ENCODE results near the gene NR2E3. TPM values are rescaled to one million over a fixed set of nuclear protein-coding genes. Genes with fewer than 3 reads are reported as not detected.
"Not testable (repeated sequence)": the region's sequence is repeated elsewhere in the genome, so short reads cannot be mapped to it uniquely, and the experiment has no call there.

The NR2E3 gene
- total RNA-seq, 1 donor from 2014 or later = not detected

DNA sequence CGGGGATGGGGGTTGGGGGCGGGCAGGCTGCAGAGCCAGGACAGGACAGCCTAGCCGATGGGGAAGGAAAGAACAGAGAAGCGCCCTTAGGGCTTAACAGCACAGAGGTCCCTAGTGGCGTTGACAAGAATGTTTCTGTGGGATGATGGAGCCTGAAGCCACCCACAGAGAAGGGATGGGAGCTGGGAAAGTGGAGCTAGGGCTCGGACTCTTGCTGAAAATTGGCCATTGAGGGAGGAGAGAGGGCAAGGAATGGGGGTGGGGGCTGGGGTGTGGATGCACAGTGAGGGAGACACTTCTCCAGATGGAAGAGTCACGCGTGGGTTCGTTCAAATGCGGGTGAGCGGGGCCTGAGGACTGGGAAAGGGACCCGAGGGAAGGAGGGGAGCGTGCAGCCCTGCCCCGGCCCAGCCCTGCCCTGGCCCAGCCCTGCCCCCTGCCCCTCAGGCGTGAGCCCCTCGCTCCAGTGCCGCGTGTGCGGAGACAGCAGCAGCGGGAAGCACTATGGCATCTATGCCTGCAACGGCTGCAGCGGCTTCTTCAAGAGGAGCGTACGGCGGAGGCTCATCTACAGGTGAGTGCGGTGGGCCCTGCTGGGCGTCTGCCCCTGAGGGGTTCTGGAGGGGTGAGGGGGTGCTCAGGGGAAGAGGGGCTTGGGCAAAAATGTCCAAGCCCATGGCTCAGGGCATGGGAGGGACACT lies 832 bp downstream of the NR2E3 start:
- intact Hi-C loops (cut with DNase I) = no loop called here
- DNase-seq (ENCODE audit: low spot score) = no peak

DNA sequence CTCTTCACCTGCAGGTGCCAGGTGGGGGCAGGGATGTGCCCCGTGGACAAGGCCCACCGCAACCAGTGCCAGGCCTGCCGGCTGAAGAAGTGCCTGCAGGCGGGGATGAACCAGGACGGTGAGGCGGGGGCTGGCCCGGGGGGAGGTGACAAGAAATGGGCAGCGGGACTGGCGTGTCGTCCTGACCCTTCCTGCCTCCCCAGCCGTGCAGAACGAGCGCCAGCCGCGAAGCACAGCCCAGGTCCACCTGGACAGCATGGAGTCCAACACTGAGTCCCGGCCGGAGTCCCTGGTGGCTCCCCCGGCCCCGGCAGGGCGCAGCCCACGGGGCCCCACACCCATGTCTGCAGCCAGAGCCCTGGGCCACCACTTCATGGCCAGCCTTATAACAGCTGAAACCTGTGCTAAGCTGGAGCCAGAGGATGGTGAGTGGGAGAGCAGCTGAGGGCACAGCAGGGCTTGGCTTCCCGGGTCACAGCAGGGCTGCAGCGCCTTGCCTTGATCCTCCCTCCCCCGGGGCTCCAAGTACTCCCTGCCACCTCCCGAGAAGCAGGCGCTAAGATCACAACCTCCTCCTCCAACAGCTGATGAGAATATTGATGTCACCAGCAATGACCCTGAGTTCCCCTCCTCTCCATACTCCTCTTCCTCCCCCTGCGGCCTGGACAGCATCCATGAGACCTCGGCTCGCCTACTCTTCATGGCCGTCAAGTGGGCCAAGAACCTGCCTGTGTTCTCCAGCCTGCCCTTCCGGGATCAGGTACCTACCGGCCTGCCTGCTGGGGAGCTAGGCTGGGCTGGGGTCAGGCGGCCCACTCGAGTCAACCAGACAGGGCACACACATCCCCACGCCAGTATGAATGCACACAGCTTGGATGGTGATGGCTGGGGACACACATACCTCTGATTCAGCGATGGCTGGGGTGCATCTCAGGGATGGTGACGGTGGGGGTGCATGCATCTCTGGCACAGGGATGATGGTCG lies 1.7 kb downstream of the NR2E3 start:
- DNase-seq (ENCODE audit: low spot score) = no peak
- intact Hi-C loops (cut with DNase I) = no loop called here

GRCh38 chr15:71812966-71813722 lies 2.8 kb downstream of the NR2E3 start:
- intact Hi-C loops (cut with DNase I) = no loop called here
- no peak for DNase-seq (ENCODE audit: low spot score)

DNA sequence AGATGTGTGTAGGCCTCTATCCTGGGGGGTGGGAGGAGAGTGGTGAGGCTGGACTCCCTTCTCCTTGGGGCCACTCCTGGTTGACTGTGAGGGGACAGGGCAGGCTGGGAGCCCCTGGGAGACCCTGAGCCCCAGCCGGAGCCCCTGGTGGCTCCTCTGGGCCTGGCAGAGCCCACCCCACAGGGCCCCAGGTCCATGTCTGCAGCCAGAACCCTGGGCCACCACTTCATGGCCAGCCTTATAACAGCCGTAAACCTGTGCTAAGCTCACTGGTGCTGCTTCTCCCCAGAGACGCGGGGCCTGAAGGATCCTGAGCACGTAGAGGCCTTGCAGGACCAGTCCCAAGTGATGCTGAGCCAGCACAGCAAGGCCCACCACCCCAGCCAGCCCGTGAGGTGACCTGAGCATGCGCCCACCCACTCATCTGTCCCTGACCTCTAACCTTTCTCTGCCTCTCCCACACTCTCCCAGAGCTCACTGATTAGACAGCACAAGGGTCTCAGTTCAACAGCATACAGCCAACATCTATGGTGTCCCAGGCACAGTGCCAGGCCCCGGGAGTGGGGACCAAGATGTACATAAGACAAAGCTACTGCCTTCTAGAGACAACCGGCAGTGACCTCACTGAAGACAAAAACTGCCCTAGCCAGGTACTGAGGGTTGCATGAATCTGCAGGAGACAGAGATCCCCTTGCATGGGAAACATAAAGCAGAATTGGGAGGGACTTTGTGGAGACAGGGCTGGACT lies 3.5 kb downstream of the NR2E3 start:
- intact Hi-C loops (cut with DNase I) = no loop called here
- DNase-seq (ENCODE audit: low spot score) = no peak

- intact Hi-C loops (cut with DNase I) = no loop called here
- DNase-seq (ENCODE audit: low spot score) = no peak
These were observed 4.9 kb downstream of the NR2E3 start for GRCh38 chr15:71815301-71815700.

GRCh38 chr15:71817351-71817750 lies 7.0 kb downstream of the NR2E3 start:
- intact Hi-C loops (cut with DNase I) = no loop called here
- DNase-seq (ENCODE audit: low spot score) = no peak

DNA sequence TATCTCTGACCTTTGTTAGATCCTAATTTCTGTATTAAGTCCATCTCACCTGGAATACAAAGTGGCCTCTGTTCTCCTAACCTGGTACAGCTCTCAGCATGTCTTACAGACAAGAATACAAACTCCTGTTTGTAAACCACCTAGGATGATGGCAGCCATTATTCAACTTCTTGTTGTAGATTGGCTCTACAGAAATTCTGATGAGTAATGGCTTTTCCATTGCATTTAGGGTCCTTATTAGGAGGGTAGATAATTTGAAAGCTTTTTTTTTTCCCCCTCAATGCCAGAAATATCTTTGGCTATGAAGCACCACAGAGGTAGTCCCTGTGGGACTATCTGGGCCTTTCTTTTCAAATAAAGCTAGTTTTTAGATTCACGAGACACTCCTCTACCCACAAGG lies 9.8 kb downstream of the NR2E3 start:
- intact Hi-C loops (cut with DNase I) = no loop called here
- no peak for DNase-seq (ENCODE audit: low spot score)

DNA sequence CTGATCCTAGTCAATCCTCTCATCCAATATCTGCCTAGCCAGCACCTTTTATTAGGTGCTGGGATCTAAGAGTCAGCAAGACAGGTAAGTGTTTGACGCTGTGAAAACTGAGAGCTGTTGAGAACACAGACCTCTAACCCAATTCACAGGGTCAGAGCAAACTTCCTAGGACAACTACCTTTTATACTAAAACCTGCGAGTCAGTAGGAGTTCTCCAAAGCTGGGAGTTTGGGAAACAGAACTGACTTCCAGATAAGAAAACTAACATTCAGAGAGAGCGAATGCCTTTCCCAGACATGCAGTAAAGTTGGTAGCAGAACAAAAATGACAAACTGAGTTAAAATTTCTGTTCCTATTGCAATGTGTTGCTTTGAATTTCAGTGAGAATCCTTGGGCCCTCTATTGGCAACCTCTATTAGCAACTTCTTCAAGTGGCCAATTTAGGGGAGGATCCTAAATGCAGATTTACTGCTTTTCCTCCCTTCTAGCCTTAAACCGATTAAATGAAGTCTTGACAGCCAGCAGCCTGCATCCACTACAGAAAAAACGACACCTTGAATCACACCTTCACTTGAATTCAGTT lies 11.3 kb downstream of the NR2E3 start:
- intact Hi-C loops (cut with DNase I) = no loop called here
- no peak for DNase-seq (ENCODE audit: low spot score)

DNA sequence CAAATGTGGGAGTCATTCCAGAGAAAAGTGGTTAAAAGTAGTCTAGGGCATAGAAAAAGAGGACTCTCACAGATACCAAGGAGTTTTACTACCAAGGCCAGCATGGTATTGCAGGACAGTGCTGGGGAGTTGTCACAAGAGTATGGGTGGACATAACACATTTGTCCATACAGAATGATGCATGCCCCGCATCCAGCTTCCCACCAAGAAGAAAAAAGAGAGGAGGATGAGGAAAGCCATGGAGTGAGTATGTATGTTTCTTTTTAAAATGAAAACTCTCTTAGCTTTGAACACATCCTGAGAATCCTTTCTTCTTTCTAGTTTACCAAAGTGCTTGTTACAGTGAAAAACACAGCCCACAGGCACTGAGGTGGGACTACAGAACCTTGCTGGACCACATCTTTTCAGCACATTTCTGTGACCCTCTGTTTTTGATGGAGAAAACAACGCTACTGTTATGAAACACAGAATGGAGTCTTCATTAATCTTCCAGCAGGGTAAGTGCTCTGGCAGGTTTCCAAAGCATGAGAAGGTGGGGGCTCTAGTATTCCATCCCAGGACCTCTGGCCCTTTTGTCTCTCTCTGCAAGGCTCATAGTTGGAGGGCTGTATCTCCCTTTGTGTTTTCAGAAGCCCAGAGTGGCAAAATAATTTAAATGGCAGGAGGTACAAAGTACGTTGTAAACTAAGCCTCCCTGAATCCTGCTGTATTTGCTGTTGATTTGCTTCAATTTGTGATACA lies 12.7 kb downstream of the NR2E3 start:
- no peak for DNase-seq (ENCODE audit: low spot score)
- intact Hi-C loops (cut with DNase I) = no loop called here

GRCh38 chr15:71823801-71824200 lies 13.4 kb downstream of the NR2E3 start:
- intact Hi-C loops (cut with DNase I) = no loop called here
- no peak for DNase-seq (ENCODE audit: low spot score)

DNA sequence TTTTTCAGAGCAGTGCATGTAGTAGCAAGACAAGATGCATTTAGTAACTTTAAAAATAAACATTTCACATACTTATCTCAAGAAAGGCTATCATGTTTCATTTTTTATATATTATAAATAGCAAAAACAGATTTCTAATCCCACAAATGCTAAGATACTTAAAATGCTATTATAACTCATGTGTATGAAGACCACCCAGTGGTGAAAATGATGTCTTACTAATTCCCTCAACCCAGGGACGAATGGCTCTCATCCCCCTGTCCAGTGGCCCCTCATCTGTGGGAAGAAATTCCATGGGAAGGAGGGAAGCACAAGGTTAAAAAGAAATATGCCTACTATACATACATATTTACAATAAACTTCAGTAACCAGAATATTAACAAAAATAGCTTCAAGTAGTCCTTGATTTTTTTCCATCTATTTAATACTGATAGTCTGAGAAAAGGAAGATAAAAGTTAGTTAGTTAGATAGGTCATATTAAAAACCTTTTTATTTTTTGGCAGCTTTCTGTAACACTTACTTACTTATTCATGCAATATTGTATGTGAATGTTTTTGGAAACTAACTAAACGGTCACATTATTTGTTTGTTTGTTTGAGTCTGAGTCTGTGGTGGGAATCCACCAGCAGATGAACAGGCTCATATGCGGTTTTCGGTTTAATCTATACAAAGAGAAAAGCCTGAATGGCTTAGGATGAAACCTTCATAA lies 14.8 kb downstream of the NR2E3 start:
- DNase-seq (ENCODE audit: low spot score) = no peak
- intact Hi-C loops (cut with DNase I) = no loop called here

DNA sequence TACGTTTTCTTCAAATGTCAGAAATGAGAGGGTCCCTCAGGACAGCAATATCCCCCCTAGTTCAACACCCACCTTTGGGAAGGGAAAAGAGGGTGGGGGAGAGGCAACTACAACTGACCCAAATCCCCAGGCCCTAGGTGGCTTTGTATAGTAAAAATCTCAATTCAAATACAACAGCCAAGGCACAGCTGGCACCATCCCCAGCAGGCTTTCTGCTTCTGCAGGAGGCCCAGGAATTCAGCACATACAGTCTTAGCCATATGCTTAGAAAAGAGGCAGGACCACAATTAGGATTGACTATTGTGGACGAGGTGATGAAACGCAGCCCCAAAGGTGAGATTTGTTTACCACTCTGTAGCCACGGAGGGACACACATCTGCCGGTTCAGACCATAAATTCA lies 15.8 kb downstream of the NR2E3 start:
- intact Hi-C loops (cut with DNase I) = no loop called here
- DNase-seq (ENCODE audit: low spot score) = no peak

DNA sequence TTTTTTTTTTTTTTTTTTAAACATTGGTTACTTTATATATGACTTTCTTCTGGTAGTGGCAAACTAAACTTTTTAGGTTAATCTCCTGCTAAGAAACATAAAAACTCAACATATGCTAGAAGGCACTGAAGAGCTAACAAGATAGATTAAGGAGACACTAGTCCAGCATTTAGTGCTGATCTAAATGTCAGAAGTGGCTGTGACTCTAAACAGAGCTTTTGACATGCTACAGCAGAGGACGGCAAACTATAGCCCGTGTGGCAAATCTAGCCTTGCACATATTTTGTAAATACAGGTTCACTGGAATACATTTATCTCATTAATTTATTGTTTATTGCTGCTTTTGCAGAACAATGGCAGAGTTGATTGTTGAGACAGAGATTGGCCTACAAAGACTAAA lies 20.6 kb downstream of the NR2E3 start:
- intact Hi-C loops (cut with DNase I) = no loop called here
- no peak for DNase-seq (ENCODE audit: low spot score)

- intact Hi-C loops (cut with DNase I) = no loop called here
- no peak for DNase-seq (ENCODE audit: low spot score)
These were observed 31.2 kb downstream of the NR2E3 start for GRCh38 chr15:71841563-71841962.

DNA sequence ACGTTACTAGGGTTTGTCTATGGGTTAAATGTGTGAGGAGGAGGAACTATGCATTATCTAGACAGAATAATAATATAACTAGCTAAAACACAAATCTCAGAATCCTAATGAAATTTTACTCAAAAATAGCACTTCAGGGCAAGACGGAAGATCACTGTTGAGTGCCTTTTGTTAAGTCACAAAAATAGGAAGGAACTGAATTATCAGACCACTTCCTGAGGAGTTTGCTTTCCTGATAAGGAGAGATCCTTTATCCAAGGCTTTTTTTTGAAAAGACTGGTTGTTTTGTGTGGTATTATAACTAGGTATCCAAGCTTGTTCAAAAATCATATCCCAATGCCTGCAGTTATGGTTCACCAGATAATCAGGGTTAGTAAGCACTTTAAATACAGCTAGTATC lies 34.6 kb downstream of the NR2E3 start:
- DNase-seq (ENCODE audit: low spot score) = no peak
- intact Hi-C loops (cut with DNase I) = no loop called here

GRCh38 chr15:71853543-71853942 lies 43.2 kb downstream of the NR2E3 start:
- DNase-seq (ENCODE audit: low spot score) = no peak
- intact Hi-C loops (cut with DNase I) = no loop called here

GRCh38 chr15:71858232-71858631 lies 47.9 kb downstream of the NR2E3 start:
- intact Hi-C loops (cut with DNase I); DNase-seq (ENCODE audit: low spot score): not testable (repeated sequence)

Data from cardiac septum (tissue), 1 donor.